Subcutaneous adipose tissue (tissue), 4 donors: ENCODE results near the gene PHPT1. TPM values are rescaled to one million over a fixed set of nuclear protein-coding genes. Genes with fewer than 3 reads are reported as not detected.

Experiments
- total RNA-seq, 4 donors: library from RNA; depleted of rRNA; stranded (reverse); fragments of >200 nt; gene quantifications; one replicate each; pipeline ENCODE4 v1.1.0, GENCODE V29; 2016
- TF ChIP-seq, protein P1 (sequence below): fragments of 450-650 bp; IDR thresholded peaks from one replicate; pipeline ENCODE4 v1.5.1; 2016; ENCODE audit warnings: low read depth, mild to moderate bottlenecking, control low read depth, antibody characterized with exemption, moderate library complexity

PHPT1 gene
- total RNA-seq, 4 donors from 2014 or later: 31.8 to 56.6 (median 45.7) TPM

DNA sequence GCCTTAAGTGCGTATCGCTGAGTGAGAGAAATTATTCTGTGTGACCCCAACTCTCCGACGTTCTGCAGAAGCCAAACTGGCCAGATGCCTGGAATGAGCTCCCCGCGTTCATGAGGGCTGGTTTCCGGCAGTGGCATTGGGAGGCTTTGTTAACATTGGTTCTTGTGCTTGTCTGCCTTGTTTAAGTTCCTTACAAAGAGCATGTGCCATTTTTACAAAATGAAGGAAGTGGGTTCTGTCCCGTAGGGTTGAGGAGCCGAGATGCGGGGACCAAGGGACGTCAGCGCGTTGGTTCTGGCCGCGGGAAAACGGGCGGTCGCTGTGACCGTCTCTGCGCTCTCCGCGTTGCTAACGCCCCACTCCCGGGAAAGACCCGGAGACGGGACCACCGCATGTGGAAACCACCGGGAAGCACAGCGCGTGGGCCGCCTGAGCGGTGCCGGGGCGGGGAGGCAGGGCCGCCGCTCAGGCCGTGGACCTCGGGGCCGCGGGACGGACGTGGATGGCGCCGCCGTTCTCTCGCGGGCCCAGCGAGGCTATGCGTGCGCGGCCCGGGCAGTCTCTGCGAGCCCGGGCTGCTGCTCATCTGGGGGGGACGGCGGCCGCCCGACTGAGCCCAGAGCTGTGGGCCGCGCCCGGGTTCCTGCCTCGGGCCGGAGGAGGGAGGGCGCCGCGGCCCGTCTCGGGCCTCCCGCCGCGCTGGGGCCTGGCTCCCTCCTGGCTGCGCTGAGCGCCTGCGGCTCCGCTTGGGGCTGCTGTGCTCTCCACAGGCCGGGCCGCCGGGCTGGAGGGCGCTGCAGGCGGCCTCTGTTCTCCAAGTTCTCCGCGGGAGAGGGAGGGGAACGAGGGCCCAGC is 28.0 kb upstream of the PHPT1 start:
- TF ChIP-seq, protein P1, sequence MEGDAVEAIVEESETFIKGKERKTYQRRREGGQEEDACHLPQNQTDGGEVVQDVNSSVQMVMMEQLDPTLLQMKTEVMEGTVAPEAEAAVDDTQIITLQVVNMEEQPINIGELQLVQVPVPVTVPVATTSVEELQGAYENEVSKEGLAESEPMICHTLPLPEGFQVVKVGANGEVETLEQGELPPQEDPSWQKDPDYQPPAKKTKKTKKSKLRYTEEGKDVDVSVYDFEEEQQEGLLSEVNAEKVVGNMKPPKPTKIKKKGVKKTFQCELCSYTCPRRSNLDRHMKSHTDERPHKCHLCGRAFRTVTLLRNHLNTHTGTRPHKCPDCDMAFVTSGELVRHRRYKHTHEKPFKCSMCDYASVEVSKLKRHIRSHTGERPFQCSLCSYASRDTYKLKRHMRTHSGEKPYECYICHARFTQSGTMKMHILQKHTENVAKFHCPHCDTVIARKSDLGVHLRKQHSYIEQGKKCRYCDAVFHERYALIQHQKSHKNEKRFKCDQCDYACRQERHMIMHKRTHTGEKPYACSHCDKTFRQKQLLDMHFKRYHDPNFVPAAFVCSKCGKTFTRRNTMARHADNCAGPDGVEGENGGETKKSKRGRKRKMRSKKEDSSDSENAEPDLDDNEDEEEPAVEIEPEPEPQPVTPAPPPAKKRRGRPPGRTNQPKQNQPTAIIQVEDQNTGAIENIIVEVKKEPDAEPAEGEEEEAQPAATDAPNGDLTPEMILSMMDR: no peak

DNA sequence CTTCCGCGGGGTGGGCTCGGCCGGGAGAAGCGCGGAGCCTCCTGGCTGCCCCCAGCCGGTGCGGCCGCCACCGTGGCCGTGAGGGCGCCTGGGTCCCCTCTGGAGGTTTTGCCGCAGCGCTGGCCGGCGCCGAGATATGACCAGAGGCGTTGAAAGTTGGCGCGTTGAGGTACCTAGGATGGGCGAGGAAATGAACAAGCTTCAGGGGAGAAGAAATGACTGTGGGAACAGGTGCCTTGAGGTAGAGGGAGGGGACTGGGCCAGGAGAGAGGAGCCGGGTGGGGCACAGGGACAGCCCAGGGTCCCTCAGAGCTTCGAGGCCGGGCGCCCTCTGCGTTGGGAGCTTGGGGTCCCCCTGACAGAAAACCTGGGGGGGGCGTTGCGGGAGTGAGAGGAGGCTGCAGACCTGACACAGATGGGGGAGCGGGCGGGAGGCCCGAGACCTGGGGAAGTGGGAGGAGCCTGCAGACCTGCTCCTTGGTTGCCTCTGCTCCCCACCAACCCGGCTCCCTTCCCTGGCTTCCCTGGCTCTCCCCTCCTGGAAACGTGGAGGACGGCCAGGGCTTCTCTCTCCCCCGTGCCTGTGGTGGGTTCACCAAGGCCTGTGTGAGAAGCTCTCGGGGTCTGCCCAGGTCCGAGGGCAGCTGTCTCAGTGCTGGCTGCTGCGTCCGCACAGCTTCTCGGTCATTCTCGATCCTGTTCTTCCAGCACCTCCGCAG is 27.2 kb upstream of the PHPT1 start:
- TF ChIP-seq, protein P1: no peak

GRCh38 chr9:136823136-136824046 is 25.8 kb upstream of the PHPT1 start:
- TF ChIP-seq, protein P1: no peak

DNA sequence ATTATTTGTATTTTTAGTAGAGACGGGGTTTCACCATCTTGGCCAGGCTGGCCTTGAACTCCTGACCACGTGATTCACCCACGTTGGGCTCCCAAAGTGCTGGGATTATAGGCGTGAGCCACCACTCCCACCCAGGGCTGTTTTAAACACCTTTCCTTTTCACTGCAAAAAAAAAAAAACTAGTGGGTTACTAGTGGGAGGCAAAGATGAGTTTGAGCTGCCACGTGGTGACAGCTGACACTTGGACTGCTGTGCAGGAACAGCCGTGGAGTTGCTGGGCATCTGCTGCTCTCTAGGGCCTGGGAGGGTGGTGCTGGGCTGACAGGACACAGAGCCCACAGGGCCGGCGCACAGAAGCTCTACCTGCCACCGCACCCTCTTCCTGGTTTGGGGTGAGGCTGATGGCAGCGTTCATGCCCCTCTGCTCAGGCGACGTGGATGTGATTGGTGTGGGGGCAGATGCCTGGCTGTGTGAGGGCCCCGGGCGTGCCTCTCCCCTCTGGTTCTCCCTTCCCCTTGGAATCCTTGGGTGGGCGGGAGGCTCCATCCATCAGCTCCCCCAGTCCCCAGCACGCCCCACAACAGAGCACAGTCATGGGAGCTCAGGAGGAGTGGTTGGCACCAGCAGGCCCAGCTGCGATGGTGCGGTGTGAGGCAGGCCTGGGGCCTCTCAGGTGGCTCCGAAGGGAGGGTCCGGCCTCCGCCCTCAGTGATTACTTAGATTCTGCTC is 24.5 kb upstream of the PHPT1 start:
- TF ChIP-seq, protein P1: no peak

DNA sequence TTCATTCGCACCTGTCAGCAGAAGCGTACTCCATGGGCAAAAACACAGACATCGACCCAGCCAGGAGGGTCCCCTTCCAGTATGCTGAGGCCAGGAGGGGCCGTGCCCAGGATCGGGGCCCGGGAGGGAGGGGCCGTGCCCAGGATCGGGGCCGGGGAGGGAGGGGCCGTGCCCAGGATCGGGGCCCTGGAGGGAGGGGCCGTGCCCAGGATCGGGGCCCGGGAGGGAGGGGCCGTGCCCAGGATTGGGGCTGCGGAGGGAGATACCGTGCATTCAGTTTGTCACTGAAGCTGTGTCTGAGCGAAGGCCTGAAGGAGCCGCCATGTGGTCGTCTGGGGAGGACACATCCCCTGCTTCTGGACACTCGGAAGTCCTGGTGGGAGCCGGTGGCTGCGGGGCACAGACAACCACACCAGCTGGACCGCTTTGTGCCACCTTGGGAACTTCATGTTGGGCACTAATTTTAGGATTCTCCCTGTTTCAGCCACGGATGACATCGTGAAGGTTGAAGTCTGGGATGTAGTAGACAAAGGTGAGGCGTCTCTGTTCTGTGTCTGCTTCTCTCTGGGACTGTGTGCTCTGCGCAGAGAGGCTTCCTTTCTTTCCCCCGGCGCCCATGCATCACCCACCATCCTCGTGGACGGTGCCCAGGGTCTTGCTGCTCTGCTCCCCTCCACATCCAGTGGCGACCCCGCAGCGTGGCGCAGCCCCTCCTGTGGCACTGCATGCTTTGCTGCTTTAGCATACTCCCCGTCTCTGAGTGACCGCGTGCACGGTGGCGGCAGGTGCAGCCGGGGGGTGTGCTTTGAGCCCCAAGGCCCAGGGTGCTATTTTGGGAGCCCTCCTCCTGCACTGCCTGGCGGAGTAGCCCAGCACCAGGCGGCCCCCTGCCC is 23.7 kb upstream of the PHPT1 start:
- TF ChIP-seq, protein P1: no peak

- TF ChIP-seq, protein P1: no peak
These were observed 23.0 kb upstream of the PHPT1 start for GRCh38 chr9:136826188-136826541.
